ENCODE results near the gene RASAL2.

DNA sequence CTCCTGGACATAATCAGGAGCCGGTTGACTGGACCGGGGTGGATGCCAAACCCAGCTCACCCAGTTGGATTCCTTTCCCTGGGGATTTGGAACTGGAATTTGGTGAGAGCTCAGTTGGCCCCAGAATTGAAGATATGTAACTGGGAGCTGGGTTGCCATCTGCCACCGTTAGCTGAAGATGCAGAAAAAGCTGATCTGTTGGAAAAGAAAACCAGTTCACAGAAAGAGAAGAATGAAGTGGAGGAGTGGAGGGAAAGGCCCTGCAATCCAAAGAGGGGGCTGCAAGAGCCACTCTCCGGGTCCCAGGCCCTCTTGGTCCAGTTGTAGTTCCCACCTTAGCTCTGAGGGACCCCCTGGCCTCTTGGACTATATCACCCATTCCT, 435.0 kb downstream of the RASAL2 start:
- TF ChIP-seq POLR2AphosphoS5 (IDR thresholded peaks at IDR 0.05; ENCODE audit: borderline replicate concordance, low read depth, low read length) (no peak), EZH2 (IDR thresholded peaks at IDR 0.05) (no peak)
